GM23338 (cell line): Measurements from ENCODE around the gene USP2. TPM values are rescaled to one million over a fixed set of nuclear protein-coding genes. Genes with fewer than 3 reads are reported as not detected.
A peak's percentile ranks its signal among the peaks of the same experiment; 100 is the strongest.

Experiments
- ATAC-seq: fragments of 200-7000 bp; cut with Tn5 transposase; 3 replicates; pipeline ENCODE4 v1.9.1; 2020
- DNase-seq: peaks from one replicate; pipeline ENCODE4 v3.0.0-alpha.2; 2015; ENCODE audit warnings: low spot score
- H2AFZ ChIP-seq: fragments of 200-600 bp; sonication (generic); 2 replicates; pipeline ENCODE4 v1.8.0; 2016; ENCODE audit warnings: antibody characterized with exemption, mild to moderate bottlenecking, moderate library complexity
- H3F3A ChIP-seq: fragments of 200-600 bp; sonication (generic); replicated peaks from 2 replicates; pipeline ENCODE4 v1.8.0; 2017; ENCODE audit warnings: antibody characterized with exemption, mixed run types, low read depth
- H3K27ac ChIP-seq: fragments of 200-600 bp; sonication (generic); 2 replicates; pipeline ENCODE4 v1.6.1; 2016; ENCODE audit warnings: low read depth
- H3K27me3 ChIP-seq: fragments of 200-600 bp; sonication (generic); 2 replicates; pipeline ENCODE4 v1.8.0; 2016; ENCODE audit warnings: mild to moderate bottlenecking, mixed run types, moderate library complexity; ENCODE audit not compliant: insufficient read depth
- H3K36me3 ChIP-seq: fragments of 200-600 bp; sonication (generic); 2 replicates; pipeline ENCODE4 v1.8.0; 2016; ENCODE audit warnings: mild to moderate bottlenecking; ENCODE audit not compliant: insufficient read depth
- H3K4me1 ChIP-seq: fragments of 200-600 bp; sonication (generic); 2 replicates; pipeline ENCODE4 v1.8.0; 2016; ENCODE audit warnings: mild to moderate bottlenecking, moderate library complexity; ENCODE audit not compliant: insufficient read depth
- H3K4me2 ChIP-seq: fragments of 200-600 bp; sonication (generic); 2 replicates; pipeline ENCODE4 v1.7.1; 2017; ENCODE audit warnings: mixed run types
- H3K4me3 ChIP-seq: fragments of 200-600 bp; sonication (generic); 2 replicates; pipeline ENCODE4 v1.6.1; 2016; ENCODE audit warnings: mixed run types
- H3K79me2 ChIP-seq: fragments of 200-600 bp; sonication (generic); replicated peaks from 2 replicates; pipeline ENCODE4 v1.8.0; 2017; ENCODE audit warnings: mild to moderate bottlenecking; ENCODE audit not compliant: insufficient read depth
- H3K9me2 ChIP-seq: fragments of 200-600 bp; sonication (generic); 2 replicates; pipeline ENCODE4 v1.8.0; 2017; ENCODE audit not compliant: insufficient read depth
- H4K20me1 ChIP-seq: fragments of 200-600 bp; sonication (generic); replicated peaks from 2 replicates; pipeline ENCODE4 v1.8.0; 2017; ENCODE audit warnings: mild to moderate bottlenecking; ENCODE audit not compliant: insufficient read depth
- H3K27ac Mint-ChIP-seq: 2 replicates; pipeline ENCODE4 v1.8.0; 2020; ENCODE audit warnings: inconsistent platforms, mild to moderate bottlenecking, moderate library complexity, mixed read lengths
- H3K27me3 Mint-ChIP-seq: 3 replicates; pipeline ENCODE4 v1.8.0; 2022; ENCODE audit warnings: low read depth, mild to moderate bottlenecking, moderate library complexity, mixed read lengths, inconsistent platforms; ENCODE audit not compliant: insufficient read depth, poor library complexity
- H3K36me3 Mint-ChIP-seq: 3 replicates; pipeline ENCODE4 v1.8.0; 2021; ENCODE audit warnings: low read depth, mild to moderate bottlenecking, inconsistent platforms, moderate library complexity, mixed read lengths
- H3K4me1 Mint-ChIP-seq: 3 replicates; pipeline ENCODE4 v1.8.0; 2020; ENCODE audit warnings: mild to moderate bottlenecking, inconsistent platforms, mixed read lengths
- H3K4me3 Mint-ChIP-seq: 3 replicates; pipeline ENCODE4 v1.8.0; 2021; ENCODE audit warnings: moderate library complexity, mild to moderate bottlenecking, inconsistent platforms, mixed read lengths
- H3K9me3 Mint-ChIP-seq: 3 replicates; pipeline ENCODE4 v1.8.0; 2020; ENCODE audit warnings: moderate library complexity, mild to moderate bottlenecking, inconsistent platforms, mixed read lengths
- EZH2phosphoT487 ChIP-seq: fragments of 200-600 bp; sonication (generic); IDR thresholded peaks from one replicate; pipeline ENCODE4 v1.8.1; 2018; ENCODE audit warnings: antibody characterized with exemption; ENCODE audit not compliant: unreplicated experiment
- JUNB ChIP-seq: IDR thresholded peaks from one replicate; pipeline ENCODE4 v1.6.1; 2016; ENCODE audit warnings: antibody characterized with exemption; ENCODE audit not compliant: unreplicated experiment
- NANOG ChIP-seq: IDR thresholded peaks from 2 replicates; pipeline ENCODE4 v1.6.1; 2016; ENCODE audit warnings: antibody characterized with exemption, borderline replicate concordance
- POLR2AphosphoS5 ChIP-seq: IDR thresholded peaks from 2 replicates; pipeline ENCODE4 v1.6.1; 2016; ENCODE audit warnings: antibody characterized with exemption, low read depth
- STAT1 ChIP-seq: IDR thresholded peaks from one replicate; pipeline ENCODE4 v1.6.1; 2016; ENCODE audit warnings: antibody characterized with exemption; ENCODE audit not compliant: unreplicated experiment
- polyA plus RNA-seq: library from polyadenylated mRNA; unstranded; fragments of >200 nt; fragmentation: Nextera tagmentation; extraction: Ambion mirVana; gene quantifications from 2 replicates; pipeline ENCODE4 v1.2.1, GENCODE V29; 2016
- total RNA-seq: library from RNA; depleted of rRNA; stranded (reverse); fragments of >200 nt; shearing (Covaris generic); gene quantifications from 2 replicates; pipeline ENCODE4 v1.2.3, GENCODE V29; 2014
- TF ChIP-seq, protein P1 (sequence below): fragments of 250-450 bp; sonication (Bioruptor Pico); IDR thresholded peaks from 2 replicates; pipeline ENCODE4 v1.5.0; 2020; ENCODE audit warnings: mild to moderate bottlenecking, moderate library complexity
- TF ChIP-seq, protein P2 (sequence below): IDR thresholded peaks from one replicate; pipeline ENCODE4 v1.6.1; 2018; ENCODE audit warnings: antibody characterized with exemption; ENCODE audit not compliant: unreplicated experiment

Gene USP2
- total and polyA plus RNA-seq, 2 experiments from 2014 or later = 4.9 to 5.0 TPM

GRCh38 chr11:119329320-119329719 is 52.2 kb downstream of the USP2 start:
- Mint-ChIP-seq H3K4me1 (peaks cover 11% of the 10 kb centered on the region; the same call in 2 of the 3 replicates), H3K27ac (no peak overlapping the region), H3K9me3 (no peaks in the 10 kb centered on the region; the same call in 2 of the 3 replicates), H3K4me3 (no peak overlapping the region), H3K27me3 (peaks cover 13% of the 10 kb centered on the region), H3K36me3 (no peaks in the 10 kb centered on the region)
- Histone ChIP-seq H2AFZ (no peak overlapping the region), H3K4me3 (no peak overlapping the region), H3K4me1 (0 out of 2 replicates have a peak, but pooled peaks cover 6% of the 10 kb centered on the region), H3K4me2 (no peak overlapping the region), H3K27ac (no peak overlapping the region), H3K36me3 (no peaks in the 10 kb centered on the region), H3F3A (0 out of 2 replicates have a peak, but pooled peaks cover 9% of the 10 kb centered on the region), H4K20me1 (no peaks in the 10 kb centered on the region), H3K9me2 (no peaks in the 10 kb centered on the region), H3K27me3 (no peaks in the 10 kb centered on the region), H3K79me2 (no peaks in the 10 kb centered on the region)
- TF ChIP-seq JUNB = no peak
- TF ChIP-seq EZH2phosphoT487 = no peak
- ATAC-seq (no peak), DNase-seq (no peak)

- Histone ChIP-seq H3K4me2 (no peak overlapping the region), H3K27ac (no peak overlapping the region)
These were observed 57.3 kb downstream of the USP2 start for GRCh38 chr11:119324189-119324588.

More at GRCh38 chr11:119324189-119324588, 57.3 kb downstream of the USP2 start:
- Mint-ChIP-seq H3K27me3 (peaks cover 17% of the 10 kb centered on the region), H3K9me3 (no peaks in the 10 kb centered on the region), H3K27ac (no peak overlapping the region), H3K4me3 (no peak overlapping the region; the same call in 2 of the 3 replicates), H3K4me1 (peaks cover 19% of the 10 kb centered on the region; the same call in 2 of the 3 replicates), H3K36me3 (no peaks in the 10 kb centered on the region)
- H3K4me3 ChIP-seq = no peak overlapping the region
- DNase-seq (no peak), ATAC-seq (no peak)
- H3K9me2 ChIP-seq = no peaks in the 10 kb centered on the region
- peak overlapping the region; percentile 79 for H2AFZ ChIP-seq
- H3K79me2 ChIP-seq = no peaks in the 10 kb centered on the region
- no peaks in the 10 kb centered on the region for H3K36me3 ChIP-seq
- TF ChIP-seq NANOG (no peak), POLR2AphosphoS5 (no peak), STAT1 (no peak)
- TF ChIP-seq, protein P1, sequence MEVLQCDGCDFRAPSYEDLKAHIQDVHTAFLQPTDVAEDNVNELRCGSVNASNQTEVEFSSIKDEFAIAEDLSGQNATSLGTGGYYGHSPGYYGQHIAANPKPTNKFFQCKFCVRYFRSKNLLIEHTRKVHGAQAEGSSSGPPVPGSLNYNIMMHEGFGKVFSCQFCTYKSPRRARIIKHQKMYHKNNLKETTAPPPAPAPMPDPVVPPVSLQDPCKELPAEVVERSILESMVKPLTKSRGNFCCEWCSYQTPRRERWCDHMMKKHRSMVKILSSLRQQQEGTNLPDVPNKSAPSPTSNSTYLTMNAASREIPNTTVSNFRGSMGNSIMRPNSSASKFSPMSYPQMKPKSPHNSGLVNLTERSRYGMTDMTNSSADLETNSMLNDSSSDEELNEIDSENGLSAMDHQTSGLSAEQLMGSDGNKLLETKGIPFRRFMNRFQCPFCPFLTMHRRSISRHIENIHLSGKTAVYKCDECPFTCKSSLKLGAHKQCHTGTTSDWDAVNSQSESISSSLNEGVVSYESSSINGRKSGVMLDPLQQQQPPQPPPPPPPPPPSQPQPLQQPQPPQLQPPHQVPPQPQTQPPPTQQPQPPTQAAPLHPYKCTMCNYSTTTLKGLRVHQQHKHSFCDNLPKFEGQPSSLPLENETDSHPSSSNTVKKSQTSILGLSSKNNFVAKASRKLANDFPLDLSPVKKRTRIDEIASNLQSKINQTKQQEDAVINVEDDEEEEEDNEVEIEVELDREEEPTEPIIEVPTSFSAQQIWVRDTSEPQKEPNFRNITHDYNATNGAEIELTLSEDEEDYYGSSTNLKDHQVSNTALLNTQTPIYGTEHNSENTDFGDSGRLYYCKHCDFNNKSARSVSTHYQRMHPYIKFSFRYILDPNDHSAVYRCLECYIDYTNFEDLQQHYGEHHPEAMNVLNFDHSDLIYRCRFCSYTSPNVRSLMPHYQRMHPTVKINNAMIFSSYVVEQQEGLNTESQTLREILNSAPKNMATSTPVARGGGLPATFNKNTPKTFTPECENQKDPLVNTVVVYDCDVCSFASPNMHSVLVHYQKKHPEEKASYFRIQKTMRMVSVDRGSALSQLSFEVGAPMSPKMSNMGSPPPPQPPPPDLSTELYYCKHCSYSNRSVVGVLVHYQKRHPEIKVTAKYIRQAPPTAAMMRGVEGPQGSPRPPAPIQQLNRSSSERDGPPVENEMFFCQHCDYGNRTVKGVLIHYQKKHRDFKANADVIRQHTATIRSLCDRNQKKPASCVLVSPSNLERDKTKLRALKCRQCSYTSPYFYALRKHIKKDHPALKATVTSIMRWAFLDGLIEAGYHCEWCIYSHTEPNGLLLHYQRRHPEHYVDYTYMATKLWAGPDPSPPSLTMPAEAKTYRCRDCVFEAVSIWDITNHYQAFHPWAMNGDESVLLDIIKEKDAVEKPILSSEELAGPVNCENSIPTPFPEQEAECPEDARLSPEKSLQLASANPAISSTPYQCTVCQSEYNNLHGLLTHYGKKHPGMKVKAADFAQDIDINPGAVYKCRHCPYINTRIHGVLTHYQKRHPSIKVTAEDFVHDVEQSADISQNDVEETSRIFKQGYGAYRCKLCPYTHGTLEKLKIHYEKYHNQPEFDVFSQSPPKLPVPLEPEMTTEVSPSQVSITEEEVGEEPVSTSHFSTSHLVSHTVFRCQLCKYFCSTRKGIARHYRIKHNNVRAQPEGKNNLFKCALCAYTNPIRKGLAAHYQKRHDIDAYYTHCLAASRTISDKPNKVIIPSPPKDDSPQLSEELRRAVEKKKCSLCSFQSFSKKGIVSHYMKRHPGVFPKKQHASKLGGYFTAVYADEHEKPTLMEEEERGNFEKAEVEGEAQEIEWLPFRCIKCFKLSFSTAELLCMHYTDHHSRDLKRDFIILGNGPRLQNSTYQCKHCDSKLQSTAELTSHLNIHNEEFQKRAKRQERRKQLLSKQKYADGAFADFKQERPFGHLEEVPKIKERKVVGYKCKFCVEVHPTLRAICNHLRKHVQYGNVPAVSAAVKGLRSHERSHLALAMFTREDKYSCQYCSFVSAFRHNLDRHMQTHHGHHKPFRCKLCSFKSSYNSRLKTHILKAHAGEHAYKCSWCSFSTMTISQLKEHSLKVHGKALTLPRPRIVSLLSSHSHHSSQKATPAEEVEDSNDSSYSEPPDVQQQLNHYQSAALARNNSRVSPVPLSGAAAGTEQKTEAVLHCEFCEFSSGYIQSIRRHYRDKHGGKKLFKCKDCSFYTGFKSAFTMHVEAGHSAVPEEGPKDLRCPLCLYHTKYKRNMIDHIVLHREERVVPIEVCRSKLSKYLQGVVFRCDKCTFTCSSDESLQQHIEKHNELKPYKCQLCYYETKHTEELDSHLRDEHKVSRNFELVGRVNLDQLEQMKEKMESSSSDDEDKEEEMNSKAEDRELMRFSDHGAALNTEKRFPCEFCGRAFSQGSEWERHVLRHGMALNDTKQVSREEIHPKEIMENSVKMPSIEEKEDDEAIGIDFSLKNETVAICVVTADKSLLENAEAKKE (CRISPR knock-in tag) = no peak
- TF ChIP-seq, protein P2, sequence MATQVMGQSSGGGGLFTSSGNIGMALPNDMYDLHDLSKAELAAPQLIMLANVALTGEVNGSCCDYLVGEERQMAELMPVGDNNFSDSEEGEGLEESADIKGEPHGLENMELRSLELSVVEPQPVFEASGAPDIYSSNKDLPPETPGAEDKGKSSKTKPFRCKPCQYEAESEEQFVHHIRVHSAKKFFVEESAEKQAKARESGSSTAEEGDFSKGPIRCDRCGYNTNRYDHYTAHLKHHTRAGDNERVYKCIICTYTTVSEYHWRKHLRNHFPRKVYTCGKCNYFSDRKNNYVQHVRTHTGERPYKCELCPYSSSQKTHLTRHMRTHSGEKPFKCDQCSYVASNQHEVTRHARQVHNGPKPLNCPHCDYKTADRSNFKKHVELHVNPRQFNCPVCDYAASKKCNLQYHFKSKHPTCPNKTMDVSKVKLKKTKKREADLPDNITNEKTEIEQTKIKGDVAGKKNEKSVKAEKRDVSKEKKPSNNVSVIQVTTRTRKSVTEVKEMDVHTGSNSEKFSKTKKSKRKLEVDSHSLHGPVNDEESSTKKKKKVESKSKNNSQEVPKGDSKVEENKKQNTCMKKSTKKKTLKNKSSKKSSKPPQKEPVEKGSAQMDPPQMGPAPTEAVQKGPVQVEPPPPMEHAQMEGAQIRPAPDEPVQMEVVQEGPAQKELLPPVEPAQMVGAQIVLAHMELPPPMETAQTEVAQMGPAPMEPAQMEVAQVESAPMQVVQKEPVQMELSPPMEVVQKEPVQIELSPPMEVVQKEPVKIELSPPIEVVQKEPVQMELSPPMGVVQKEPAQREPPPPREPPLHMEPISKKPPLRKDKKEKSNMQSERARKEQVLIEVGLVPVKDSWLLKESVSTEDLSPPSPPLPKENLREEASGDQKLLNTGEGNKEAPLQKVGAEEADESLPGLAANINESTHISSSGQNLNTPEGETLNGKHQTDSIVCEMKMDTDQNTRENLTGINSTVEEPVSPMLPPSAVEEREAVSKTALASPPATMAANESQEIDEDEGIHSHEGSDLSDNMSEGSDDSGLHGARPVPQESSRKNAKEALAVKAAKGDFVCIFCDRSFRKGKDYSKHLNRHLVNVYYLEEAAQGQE = no peak
- 0 out of 2 replicates have a peak, but pooled peaks cover 6% of the 10 kb centered on the region for H3K27me3 ChIP-seq
- H3K4me1 ChIP-seq = peaks cover 22% of the 10 kb centered on the region
- peaks cover 11% of the 10 kb centered on the region; the same call in 1 of the 2 replicates for H3F3A ChIP-seq
- no peaks in the 10 kb centered on the region for H4K20me1 ChIP-seq
